C1 segment of cervical spinal cord (tissue), 14 donors: ENCODE data around the gene ZC3H10.
"Not testable (repeated sequence)": the region's sequence is repeated elsewhere in the genome, so short reads cannot be mapped to it uniquely, and the experiment has no call there.

ENCODE experiments used
- DNase-seq, 14 donors: peaks; one replicate each; lab custom pipeline; 2025; lab: John Stamatoyannopoulos, UW

Gene ZC3H10, protein sequence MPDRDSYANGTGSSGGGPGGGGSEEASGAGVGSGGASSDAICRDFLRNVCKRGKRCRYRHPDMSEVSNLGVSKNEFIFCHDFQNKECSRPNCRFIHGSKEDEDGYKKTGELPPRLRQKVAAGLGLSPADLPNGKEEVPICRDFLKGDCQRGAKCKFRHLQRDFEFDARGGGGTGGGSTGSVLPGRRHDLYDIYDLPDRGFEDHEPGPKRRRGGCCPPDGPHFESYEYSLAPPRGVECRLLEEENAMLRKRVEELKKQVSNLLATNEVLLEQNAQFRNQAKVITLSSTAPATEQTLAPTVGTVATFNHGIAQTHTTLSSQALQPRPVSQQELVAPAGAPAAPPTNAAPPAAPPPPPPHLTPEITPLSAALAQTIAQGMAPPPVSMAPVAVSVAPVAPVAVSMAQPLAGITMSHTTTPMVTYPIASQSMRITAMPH

DNA sequence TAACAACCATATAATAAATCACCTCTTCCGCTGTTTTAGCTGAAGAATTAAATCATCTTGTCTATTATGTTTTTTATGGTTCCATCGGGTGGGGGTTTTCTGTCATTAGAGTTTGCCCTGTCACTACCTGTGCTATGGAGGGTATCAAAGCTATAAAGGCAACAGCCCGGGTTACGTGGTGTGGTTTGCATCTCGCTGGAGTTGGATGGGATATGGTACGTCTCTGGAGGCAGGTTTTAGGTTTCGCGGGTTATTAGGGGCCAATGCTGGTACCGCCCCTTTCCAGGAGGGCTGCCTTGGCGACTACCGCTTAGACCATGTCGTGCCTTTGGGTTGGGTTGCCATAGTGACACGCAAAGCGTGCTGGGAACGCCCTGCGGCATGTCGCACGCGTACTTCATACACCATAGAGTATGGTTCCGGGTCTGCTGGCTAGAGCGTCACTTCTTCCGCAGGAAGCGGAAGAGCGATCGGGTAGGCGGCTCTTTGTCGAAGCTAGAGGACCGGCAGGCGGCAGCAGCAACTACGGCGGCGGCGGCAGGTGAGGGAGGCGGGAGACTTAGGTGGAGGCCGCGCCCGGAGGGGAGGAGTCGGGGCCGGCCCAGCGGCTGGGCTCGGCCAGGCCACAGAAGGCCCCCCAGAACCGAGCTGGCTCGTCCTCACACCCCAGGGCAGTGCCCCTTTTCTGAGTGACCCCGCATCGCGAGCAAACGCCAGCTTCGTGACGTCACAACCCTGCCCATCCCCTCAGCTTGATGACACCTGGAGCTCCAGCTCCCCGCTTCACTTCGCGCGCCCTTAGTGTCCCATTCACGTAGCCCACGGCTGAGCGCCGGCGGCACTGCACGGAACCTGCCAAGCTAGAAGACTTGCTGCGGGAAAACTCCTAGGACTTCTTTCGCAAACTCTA is at the start of gene ZC3H10:
ZC3H10 (plus strand) TSS at position 489 of the 910 bp plus-strand sequence. CDS start 2,297 bp downstream, outside the sequence.
- DNase-seq = peak; percentile 66 to 98 (median 94)

DNA sequence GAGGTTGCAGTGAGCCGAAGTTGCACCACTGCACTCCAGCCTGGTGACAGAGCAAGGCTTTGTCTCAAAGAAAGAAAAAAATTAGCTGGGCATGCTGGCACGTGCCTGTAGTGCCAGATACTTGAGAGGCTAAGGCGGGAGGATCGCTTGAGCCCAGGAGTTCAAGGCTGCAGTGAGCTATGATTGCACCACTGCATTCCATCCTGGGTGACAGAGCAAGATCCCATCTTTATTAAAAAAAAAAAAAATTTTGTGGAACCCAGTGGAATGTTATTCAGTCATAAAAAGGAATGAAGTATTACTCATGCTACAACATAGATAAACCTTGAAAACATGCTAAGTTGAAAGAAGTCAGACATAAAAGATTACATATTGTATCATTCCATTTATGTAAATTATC is 46.4 kb upstream of the ZC3H10 start:
- no peak for DNase-seq

DNA sequence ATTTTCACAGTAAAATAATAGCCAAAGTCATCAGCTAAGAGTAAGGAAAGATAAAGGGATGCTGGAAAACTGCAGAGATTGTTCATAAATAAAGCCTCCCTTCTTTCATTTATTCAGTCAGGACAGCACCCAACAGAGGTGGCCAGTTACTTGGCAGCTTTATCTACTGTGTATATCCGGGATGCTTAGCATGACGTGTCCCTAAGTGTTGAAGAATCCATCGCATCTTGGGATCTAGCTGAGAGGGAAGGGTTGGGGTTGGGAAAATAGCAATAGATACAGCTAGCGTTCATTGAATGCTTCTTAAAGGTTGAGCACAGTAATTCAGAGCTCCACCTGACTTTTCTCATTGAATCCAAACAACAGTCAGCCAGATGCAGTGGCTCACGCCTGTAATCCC is 43.7 kb upstream of the ZC3H10 start:
- DNase-seq = no peak

DNA sequence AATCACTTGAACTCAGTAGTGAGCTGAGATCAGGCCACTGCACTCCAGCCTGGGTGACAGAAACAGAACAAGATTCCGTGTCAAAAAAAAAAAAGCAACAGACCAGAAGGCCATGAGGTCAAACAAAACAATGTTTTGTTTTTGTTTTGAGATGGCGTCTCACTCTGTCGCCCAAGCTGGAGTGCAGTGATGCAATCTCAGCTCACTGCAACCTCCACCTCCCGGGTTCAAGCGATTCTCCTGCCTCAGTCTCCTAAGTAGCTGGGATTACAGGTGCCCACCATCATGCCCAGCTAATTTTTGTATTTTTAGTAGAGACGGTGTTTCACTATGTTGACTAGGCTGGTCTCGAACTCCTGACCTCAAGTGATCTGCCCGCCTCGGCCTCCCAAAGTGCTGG is 40.1 kb upstream of the ZC3H10 start:
- not testable (repeated sequence) for DNase-seq

DNA sequence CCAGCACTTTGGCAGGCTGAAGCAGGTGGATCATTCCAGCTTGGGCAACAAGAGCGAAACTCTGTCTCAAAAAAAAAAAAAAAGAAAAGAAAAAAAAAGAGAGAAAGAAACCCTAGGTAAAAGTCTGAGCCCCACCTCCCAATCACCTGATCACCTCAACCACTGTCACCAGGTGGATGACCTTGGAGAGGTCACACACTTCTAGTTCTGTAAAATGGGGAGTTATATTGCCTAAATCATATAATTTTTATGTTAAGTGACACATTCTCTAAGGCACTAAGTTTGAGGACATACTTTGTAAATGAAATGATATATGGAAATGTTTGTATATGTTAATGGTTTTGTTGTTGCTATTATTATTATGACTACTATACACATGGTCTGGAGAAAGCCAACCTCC is 39.6 kb upstream of the ZC3H10 start:
- no peak for DNase-seq

DNA sequence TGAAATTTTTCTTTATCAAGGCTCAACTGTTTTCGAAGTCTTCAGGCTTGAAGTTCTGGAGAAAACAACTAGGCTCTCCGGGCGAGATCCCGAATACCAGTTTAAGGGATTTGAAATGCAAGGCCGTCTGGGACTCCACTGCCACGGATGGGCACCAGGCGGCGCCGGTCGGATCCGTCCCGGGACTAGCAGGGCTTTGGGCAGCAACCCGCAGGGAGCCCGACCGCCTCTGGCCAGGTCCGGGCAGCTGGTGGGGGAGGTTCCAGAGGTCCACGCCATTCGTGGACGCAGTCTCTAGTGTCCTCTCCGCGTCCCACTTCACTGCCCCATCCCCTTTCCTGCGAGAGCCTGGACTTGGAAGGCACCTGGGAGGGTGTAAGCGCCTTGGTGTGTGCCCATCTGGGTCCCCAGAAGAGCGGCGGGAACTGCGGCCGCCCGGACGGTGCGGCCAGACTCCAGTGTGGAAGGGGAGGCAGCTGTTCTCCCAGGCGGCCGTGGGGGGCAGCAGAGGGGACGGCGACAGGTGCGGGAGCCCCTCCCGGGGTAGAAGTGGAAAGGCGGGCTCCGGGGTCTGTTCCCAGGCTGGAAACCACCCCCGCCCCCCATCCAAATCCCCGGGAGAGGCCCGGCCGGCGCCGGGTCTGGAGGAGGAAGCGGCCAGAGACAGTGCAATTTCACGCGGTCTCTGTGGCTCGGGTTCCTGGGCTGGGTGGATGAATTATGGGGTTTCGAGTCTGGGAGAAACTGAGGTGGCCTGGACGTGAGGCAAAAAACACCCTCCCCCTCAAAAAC is 38.9 kb upstream of the ZC3H10 start:
- DNase-seq = peak in 12 of 14 donors; percentile 21 to 88 (median 75)

DNA sequence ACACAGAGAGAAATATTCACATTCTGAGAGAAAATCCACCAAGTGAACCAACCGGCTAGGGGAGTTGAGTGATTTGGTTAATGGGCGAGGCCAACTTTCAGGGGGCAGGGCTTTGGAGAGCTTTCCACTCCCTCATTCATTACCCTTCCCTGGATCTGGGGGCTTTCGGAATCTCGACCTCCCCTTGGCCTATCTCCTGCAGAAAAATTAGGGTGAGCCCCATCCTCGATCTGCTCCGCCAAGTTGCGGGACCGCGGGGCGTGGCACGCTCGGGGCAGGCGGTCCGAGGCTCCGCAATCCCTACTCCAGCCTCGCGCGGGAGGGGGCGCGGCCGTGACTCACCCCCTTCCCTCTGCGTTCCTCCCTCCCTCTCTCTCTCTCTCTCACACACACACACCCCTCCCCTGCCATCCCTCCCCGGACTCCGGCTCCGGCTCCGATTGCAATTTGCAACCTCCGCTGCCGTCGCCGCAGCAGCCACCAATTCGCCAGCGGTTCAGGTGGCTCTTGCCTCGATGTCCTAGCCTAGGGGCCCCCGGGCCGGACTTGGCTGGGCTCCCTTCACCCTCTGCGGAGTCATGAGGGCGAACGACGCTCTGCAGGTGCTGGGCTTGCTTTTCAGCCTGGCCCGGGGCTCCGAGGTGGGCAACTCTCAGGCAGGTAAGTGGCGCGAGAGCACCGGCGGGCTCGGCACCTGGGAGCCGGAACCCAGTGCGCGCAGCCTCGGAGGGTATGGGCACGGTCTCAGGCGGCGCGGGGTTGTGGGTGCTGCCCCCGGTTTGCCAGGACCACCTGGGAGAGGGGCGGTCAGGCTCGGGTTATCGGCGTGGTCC is 38.1 kb upstream of the ZC3H10 start, which contains the start of gene ERBB3:
ERBB3 (plus strand) TSS at position 443 of the 833 bp plus-strand sequence; CDS start at position 579, 136 bp downstream.
- DNase-seq = peak in 12 of 14 donors; percentile 15 to 84 (median 66)

DNA sequence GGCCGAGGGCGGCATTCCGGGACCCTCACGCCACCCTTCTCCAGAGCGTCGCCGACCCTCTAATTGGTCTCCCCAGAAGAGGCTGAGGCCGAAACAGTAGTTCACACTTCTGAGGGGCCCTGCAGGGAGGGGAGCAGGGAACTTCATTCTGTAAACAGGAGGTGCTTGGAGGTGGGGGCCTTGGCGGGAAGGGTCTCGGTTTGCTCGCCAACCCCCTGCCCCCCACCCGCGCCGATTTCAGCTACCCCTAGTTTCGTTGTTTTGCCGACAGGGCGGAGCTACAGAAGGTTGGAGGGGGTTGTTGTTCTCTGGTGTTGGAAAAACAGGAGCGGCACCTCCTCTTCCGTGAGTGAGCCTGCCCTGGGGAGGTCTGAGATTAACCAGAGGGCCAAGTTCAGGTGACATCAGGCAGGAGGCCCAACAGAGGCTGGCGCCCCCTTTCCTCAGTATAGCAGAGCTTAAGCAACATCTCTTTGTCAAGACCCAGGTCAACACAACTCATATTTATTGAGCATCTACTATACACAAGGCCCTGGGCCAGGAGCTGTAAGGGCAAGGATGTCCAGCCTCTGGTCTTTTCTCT is 37.4 kb upstream of the ZC3H10 start:
- peak in 4 of 14 donors; percentile 23 to 32 (median 28) for DNase-seq

DNA sequence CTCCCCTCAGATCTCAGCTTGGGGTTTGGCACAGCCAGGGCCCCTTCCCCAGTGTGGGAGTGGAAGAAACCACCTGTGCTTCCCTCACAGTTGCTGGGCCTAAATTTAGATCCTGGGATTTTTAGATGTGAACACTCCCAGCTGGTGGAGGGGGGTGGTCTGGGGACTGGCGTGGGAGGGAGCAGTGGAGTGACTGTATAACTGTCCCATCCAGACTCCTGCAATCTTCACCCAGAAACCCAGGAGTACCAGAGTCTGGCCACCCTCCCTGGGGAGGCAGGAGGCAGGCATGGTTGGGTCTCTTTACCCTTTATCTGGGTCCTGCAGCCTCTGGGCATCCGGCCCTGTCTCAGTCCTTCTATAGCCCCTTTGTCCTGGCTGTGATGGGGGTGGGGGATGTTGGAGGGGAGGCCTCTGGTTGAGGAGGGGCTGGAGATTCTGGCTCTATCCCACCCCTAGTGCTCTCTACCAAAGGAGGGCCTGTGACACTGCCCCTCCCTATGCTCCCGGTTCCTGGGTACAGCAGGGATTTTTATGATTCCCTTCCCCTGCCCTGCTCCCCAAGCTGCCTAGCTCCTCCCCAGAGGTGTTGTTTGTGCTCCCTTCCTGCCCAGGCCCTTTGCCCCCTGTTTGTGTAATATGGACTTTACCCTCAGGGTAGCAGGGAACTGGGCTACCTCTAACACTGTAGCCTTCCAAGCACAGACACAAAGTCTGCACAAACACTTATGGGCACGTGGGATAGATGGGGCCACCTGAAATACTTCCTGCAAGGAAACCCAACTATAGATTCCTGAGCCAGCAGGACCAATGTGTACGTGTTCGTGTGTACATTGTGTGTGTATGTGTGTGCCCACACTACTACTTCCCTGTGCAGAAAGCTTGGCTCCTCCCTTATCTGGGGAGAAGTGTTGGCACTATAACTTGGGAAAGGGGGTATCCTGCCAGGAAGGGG is 36.4 kb upstream of the ZC3H10 start:
- DNase-seq = peak in 9 of 14 donors; percentile 19 to 70 (median 49)

DNA sequence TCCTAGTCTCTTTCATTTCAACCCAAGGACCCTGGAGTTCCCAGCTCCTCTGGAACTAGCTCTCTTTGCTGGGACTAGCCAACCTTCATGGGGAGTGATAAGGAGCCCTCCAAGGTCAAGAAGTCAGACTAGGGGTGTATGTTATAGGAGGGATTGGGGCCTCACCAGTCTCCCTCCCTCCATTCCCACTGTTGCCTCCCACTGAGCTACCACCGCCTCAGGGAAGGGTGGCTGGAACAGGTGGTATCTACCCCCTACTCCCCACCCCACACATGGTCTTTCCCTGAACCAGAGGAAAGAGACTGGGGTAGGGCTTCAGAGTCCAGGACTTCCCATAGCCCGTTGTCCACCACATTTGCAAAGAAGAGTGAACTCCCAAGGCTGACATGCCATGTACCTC is 35.7 kb upstream of the ZC3H10 start:
- DNase-seq = peak in 6 of 14 donors; percentile 39 to 67 (median 55)

DNA sequence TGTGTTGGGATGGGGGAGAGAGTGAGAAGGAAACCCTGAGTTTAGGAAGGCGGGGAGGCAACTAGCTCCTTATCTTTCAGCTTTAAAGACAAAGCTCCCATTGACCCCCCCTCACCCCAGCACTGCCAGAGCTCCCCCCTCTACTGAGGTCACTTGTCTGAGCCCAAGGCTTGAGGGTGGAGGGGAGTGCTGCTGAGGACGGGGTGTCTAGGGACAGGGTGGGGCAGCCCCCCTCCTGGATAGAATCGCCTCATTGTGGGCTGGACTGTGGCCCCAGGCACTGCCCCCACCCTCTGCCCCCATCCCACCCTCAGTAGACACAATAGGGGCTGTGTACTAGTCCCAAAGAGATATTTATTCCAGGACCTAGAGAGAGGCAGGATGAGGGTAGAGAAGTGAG is 35.1 kb upstream of the ZC3H10 start:
- DNase-seq = peak in 13 of 14 donors; percentile 16 to 86 (median 71)

DNA sequence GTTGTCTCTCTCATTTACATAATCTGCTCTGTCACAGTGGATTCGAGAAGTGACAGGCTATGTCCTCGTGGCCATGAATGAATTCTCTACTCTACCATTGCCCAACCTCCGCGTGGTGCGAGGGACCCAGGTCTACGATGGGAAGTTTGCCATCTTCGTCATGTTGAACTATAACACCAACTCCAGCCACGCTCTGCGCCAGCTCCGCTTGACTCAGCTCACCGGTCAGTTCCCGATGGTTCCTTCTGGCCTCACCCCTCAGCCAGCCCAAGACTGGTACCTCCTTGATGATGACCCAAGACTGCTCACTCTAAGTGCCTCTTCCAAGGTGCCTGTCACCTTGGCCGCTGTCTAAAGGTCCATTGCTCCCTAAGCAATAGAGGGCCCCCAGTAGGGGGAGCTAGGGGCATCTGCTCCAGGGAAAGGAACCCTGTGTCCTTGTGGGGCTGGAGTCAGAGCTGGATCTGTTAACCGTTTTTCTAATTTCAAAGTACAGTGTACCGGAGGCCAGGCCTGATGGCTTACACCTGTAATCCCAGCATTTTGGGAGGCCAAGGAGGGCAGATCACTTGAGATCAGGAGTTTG is 33.0 kb upstream of the ZC3H10 start:
- DNase-seq = peak in 2 of 14 donors; percentile 5 to 11

DNA sequence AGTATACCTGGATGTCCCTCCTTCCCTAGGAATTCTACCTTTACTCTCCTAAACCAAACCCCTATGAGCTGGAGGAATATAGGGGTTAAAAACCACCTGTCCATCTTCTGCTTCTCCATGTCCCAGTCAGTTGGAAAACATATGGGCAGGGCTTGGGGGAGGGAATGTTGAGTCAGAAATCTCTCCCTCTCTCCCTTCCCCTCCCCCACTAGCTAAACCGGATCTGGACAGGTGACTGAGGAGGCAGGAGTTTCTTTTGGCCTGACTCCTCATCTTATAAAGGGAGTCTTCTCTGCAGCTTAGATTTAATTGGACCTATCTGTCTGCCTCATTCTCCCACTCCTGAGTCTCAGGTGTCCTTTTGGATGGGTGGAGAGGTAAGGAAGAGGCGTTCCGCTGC is 32.0 kb upstream of the ZC3H10 start:
- DNase-seq = no peak

DNA sequence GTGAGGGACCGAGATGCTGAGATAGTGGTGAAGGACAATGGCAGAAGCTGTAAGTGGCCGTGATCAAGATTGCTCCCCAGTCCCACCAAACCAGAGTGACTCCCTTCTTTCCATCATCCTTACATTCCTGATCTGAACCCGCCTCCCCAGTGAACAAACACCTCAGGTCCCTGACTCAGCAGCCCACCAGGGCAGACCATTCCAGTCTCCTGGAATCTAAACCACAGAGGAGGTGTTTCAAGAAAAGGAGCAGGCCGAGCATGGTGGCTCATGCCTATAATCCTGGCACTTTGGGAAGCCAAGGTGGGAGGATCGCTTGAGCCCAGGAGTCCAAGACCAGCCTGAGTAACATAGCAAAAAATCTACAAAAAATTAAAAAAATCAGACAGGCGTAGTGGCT is 31.5 kb upstream of the ZC3H10 start:
- no peak for DNase-seq

DNA sequence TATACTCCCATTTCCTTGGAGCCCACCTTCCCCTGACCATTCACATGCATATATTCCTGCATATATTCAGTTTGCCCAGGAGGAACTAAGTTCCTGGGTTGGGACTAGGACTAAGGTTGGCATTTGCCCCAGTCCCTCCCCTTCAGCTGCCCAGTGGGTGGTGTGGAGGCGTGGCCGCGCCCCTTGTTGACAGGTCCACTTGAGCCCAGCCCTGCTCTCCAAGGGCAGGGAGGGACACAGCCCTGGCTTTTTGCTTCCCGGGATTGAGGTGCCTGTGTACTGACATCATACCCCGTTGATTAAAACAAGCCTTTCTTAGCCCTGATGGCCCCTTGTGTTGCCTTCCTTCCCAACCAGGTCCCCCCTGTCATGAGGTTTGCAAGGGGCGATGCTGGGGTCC is 30.8 kb upstream of the ZC3H10 start:
- peak in 2 of 14 donors; percentile 1 to 5 for DNase-seq

DNA sequence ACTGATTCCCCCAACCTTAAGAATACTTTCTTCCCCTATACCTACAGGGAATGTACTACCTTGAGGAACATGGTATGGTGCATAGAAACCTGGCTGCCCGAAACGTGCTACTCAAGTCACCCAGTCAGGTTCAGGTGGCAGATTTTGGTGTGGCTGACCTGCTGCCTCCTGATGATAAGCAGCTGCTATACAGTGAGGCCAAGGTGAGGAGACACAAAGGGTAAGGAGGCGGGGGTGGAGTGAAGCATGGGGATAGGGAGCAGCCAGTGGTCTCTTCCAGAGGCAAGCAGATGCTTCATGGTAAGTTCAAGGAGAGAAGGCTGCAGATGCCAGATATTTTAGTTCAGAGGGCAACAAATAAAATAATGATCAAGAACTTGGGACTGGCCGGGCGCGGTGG is 20.3 kb upstream of the ZC3H10 start:
- no peak for DNase-seq

DNA sequence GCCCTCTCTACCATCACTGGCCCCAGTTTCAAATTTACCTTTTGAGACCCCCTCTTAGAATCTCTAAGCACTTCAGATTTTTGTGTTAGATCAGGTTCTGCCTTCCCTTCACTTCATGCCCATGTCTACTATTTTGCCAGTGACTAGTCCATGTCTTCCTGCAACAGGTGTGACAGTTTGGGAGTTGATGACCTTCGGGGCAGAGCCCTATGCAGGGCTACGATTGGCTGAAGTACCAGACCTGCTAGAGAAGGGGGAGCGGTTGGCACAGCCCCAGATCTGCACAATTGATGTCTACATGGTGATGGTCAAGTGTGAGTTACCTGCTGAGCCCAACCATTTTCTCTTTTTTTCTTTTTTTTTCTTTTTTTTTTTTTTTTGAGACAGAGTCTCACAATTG is 19.5 kb upstream of the ZC3H10 start:
- DNase-seq = no peak

DNA sequence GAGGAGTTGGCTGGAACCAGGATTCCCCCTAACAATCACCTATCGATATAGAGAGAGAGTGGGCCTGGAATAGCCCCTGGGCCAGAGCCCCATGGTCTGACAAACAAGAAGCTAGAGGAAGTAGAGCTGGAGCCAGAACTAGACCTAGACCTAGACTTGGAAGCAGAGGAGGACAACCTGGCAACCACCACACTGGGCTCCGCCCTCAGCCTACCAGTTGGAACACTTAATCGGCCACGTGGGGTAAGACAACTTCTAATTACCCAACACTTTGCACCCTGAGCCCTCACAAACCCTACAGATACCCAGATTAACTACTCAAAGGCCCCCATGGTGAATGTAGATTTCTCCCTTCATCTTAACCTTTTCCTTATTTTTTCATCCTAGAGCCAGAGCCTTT is 18.3 kb upstream of the ZC3H10 start:
- DNase-seq = no peak
